Gastrocnemius medialis (tissue), 4 donors: Measurements from ENCODE around the gene MOGAT3. TPM values are rescaled to one million over a fixed set of nuclear protein-coding genes. Genes with fewer than 3 reads are reported as not detected.

Experiments used
- ATAC-seq, 2 donors: fragments of 150-250 bp; one replicate each; pipeline ENCODE4 v1.9.1; 2016
- DNase-seq, 2 donors: peaks; one replicate each; pipeline ENCODE4 v3.0.0-alpha.2; 2019
- H3K27ac ChIP-seq, 4 donors: fragments of 200-600 bp; sonication (generic); 1 replicate in 1 of 4; 2 replicates in 3 of 4; pipeline ENCODE4 v1.5.1; 2016 to 2018; ENCODE audit warnings: mild to moderate bottlenecking in 2 of 4, moderate library complexity in 1 of 4
- H3K27me3 ChIP-seq, 3 donors: fragments of 200-600 bp; sonication (generic) in 2 of 3; 1 replicate in 1 of 3; 2 replicates in 2 of 3; pipeline versions ENCODE4 v1.5.1 to v1.6.0; 2016 to 2019; ENCODE audit warnings: mild to moderate bottlenecking in 1 of 3, moderate library complexity in 1 of 3
- H3K36me3 ChIP-seq, 2 donors: fragments of 200-600 bp; sonication (generic) in 1 of 2; one replicate each; pipeline ENCODE4 v1.5.1; 2017 to 2018
- H3K4me1 ChIP-seq, 2 donors: fragments of 200-600 bp; sonication (generic) in 1 of 2; one replicate each; pipeline ENCODE4 v1.5.1; 2016 to 2017; ENCODE audit warnings: mild to moderate bottlenecking in 2 of 2
- H3K4me3 ChIP-seq, 4 donors: fragments of 200-600 bp; sonication (generic) in 3 of 4; 1 replicate in 1 of 4; 2 replicates in 3 of 4; pipeline ENCODE4 v1.5.1; 2016 to 2019; ENCODE audit warnings: mild to moderate bottlenecking in 2 of 4
- H3K9me3 ChIP-seq, 3 donors: fragments of 200-600 bp; sonication (generic) in 2 of 3; 1 replicate in 1 of 3; 2 replicates in 2 of 3; pipeline ENCODE4 v1.5.1; 2016 to 2019
- CTCF ChIP-seq, 5 experiments: fragments of 450-650 bp in 3 of 5; fragments of 200-600 bp in 2 of 5; sonication (generic) in 2 of 5; IDR thresholded peaks in 4 of 5; conservative IDR thresholded peaks in 1 of 5; 1 replicate in 4 of 5; 2 replicates in 1 of 5; pipeline ENCODE4 v1.5.1; 2016 to 2019; ENCODE audit warnings: antibody characterized with exemption in 5 of 5, mild to moderate bottlenecking in 3 of 5, moderate library complexity in 3 of 5
- POLR2A ChIP-seq, 2 donors: fragments of 450-650 bp; IDR thresholded peaks; one replicate each; pipeline ENCODE4 v1.6.1; 2017; ENCODE audit warnings: antibody characterized with exemption in 2 of 2, mild to moderate bottlenecking in 2 of 2, moderate library complexity in 2 of 2
- in situ Hi-C, 4 donors: fragments of 200-750 bp; cut with MboI; loops; one replicate each; pipeline versions ENCODE4 v1.15.0 to v1.8.0; 2017; ENCODE audit warnings: low sequenced_read_pairs in 4 of 4
- intact Hi-C: fragments of 100-400 bp; cut with DNase I; formaldehyde crosslinking; loops from one replicate; pipeline ENCODE4 v1.15.1; 2023; ENCODE audit warnings: low total_unique reads
- total RNA-seq, 4 donors: library from RNA; depleted of rRNA; stranded (reverse); fragments of >200 nt; gene quantifications; one replicate each; pipeline versions ENCODE4 v1.1.0 to v1.2.3, GENCODE V29; 2016

Gene MOGAT3
- total RNA-seq, 4 donors from 2014 or later: not detected

GRCh38 chr7:101237206-101238067 lies 36.6 kb upstream of the MOGAT3 start, which contains the start of gene CLDN15:
Gene CLDN15 (minus strand): TSS chr7:101237802. CDS start chr7:101237581, 221 bp downstream.
- ATAC-seq (peak; percentile 50 to 58), DNase-seq (peak; percentile 37 to 68)
- H3K9me3 ChIP-seq: no peaks in the 10 kb centered on the region
- H3K4me3 ChIP-seq: peak within 1 kb of the TSS in 3 of 4 donors; percentile 4 to 36 (median 15)
- H3K4me1 ChIP-seq: peaks cover 33 to 34% of the 10 kb centered on the region in 2 donors
- no peaks in the 10 kb centered on the region for H3K27me3 ChIP-seq
- in situ Hi-C loops (no loop called here), intact Hi-C loops (no loop called here)
- no peak for TF ChIP-seq POLR2A (IDR thresholded peaks at IDR 0.05)
- TF ChIP-seq CTCF (IDR thresholded peaks at IDR 0.05 in 4 of 5, conservative IDR thresholded peaks at IDR 0.05 in 1 of 5): no peak
- H3K36me3 ChIP-seq: peaks cover 0 to 25% of the 10 kb centered on the region in 2 donors
- H3K27ac ChIP-seq: peak within 1 kb of the TSS; percentile 73 to 97 (median 80)

GRCh38 chr7:101236292-101236835 lies 35.5 kb upstream of the MOGAT3 start:
- ATAC-seq (no peak), DNase-seq (no peak)
- Histone ChIP-seq H3K4me3 (no peak overlapping the region), H3K4me1 (peaks cover 24 to 30% of the 10 kb centered on the region in 2 donors), H3K9me3 (no peaks in the 10 kb centered on the region), H3K27me3 (no peaks in the 10 kb centered on the region), H3K27ac (no peak overlapping the region), H3K36me3 (peaks cover 0 to 25% of the 10 kb centered on the region in 2 donors)
- in situ Hi-C loops: no loop called here
- intact Hi-C loops: no loop called here
- TF ChIP-seq CTCF (IDR thresholded peaks at IDR 0.05 in 4 of 5, conservative IDR thresholded peaks at IDR 0.05 in 1 of 5) (no peak), POLR2A (IDR thresholded peaks at IDR 0.05) (no peak)

GRCh38 chr7:101235522-101235921 lies 34.7 kb upstream of the MOGAT3 start:
- TF ChIP-seq POLR2A (IDR thresholded peaks at IDR 0.05) (no peak), CTCF (IDR thresholded peaks at IDR 0.05 in 4 of 5, conservative IDR thresholded peaks at IDR 0.05 in 1 of 5) (no peak)

GRCh38 chr7:101235050-101235449 lies 34.2 kb upstream of the MOGAT3 start:
- DNase-seq: no peak
- H3K27me3 ChIP-seq: no peaks in the 10 kb centered on the region
- H3K4me3 ChIP-seq: no peak overlapping the region
- in situ Hi-C loops (no loop called here), intact Hi-C loops (no loop called here)
- H3K36me3 ChIP-seq: peaks cover 0 to 14% of the 10 kb centered on the region in 2 donors
- no peaks in the 10 kb centered on the region for H3K9me3 ChIP-seq
- H3K4me1 ChIP-seq: peaks cover 19 to 22% of the 10 kb centered on the region in 2 donors
- TF ChIP-seq POLR2A (IDR thresholded peaks at IDR 0.05) (no peak), CTCF (IDR thresholded peaks at IDR 0.05 in 4 of 5, conservative IDR thresholded peaks at IDR 0.05 in 1 of 5) (peak in 2 of 5 experiments; percentile 26 to 35)
- no peak overlapping the region for H3K27ac ChIP-seq
- no peak for ATAC-seq

More at GRCh38 chr7:101235522-101235921, 34.7 kb upstream of the MOGAT3 start:
- no peak overlapping the region for H3K4me3 ChIP-seq
- no peak for ATAC-seq
- DNase-seq: no peak
- H3K27me3 ChIP-seq: no peaks in the 10 kb centered on the region
- intact Hi-C loops: no loop called here
- H3K4me1 ChIP-seq: peaks cover 19 to 22% of the 10 kb centered on the region in 2 donors
- peaks cover 0 to 19% of the 10 kb centered on the region in 2 donors for H3K36me3 ChIP-seq
- in situ Hi-C loops: no loop called here
- H3K27ac ChIP-seq: no peak overlapping the region
- H3K9me3 ChIP-seq: no peaks in the 10 kb centered on the region
